ENCODE data around the gene ZNF215.

DNA sequence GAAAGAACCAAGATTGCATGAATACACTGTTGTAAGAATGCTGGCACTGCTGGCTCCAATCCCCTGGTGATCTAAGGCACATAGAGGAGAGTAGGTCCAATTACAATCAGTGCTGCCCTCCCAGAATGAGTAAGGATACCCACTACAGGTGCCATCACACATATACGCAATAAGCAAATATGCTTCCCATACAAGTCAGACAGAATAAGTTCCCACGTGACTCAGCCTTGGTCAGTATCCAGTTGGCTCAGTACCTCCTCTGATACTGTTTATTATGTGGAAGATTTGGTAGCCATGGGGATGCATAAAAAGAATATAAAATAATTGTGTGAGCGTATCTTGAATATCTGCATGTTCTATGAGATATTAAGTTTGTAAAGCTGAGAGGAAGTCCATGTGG, 14.3 kb upstream of the ZNF215 start:
- TF ChIP-seq, protein P1, sequence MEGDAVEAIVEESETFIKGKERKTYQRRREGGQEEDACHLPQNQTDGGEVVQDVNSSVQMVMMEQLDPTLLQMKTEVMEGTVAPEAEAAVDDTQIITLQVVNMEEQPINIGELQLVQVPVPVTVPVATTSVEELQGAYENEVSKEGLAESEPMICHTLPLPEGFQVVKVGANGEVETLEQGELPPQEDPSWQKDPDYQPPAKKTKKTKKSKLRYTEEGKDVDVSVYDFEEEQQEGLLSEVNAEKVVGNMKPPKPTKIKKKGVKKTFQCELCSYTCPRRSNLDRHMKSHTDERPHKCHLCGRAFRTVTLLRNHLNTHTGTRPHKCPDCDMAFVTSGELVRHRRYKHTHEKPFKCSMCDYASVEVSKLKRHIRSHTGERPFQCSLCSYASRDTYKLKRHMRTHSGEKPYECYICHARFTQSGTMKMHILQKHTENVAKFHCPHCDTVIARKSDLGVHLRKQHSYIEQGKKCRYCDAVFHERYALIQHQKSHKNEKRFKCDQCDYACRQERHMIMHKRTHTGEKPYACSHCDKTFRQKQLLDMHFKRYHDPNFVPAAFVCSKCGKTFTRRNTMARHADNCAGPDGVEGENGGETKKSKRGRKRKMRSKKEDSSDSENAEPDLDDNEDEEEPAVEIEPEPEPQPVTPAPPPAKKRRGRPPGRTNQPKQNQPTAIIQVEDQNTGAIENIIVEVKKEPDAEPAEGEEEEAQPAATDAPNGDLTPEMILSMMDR (conservative IDR thresholded peaks at IDR 0.05; ENCODE audit: low read depth, low read length): no peak
- no peak for TF ChIP-seq EZH2phosphoT487 (IDR thresholded peaks at IDR 0.05; ENCODE audit: borderline replicate concordance, low read length)
- no peak for TF ChIP-seq EZH2 (IDR thresholded peaks at IDR 0.05; ENCODE audit: low read length, unreplicated experiment)

Data from PC-3 (cell line).